Measurements from ENCODE around the gene NEUROD1.

- TF ChIP-seq POLR2A (IDR thresholded peaks at IDR 0.05) (no peak), CTCF (IDR thresholded peaks at IDR 0.05) (no peak), POLR2AphosphoS5 (IDR thresholded peaks at IDR 0.05) (no peak), EP300 (IDR thresholded peaks at IDR 0.05; ENCODE audit: low read depth) (no peak)
These were observed 6.4 kb upstream of the NEUROD1 start for GRCh38 chr2:181686576-181687185.
